Tongue (tissue), 2 donors: Measurements from ENCODE around the gene FAM210A. TPM values are rescaled to one million over a fixed set of nuclear protein-coding genes. Genes with fewer than 3 reads are reported as not detected.
"Not testable (repeated sequence)": the region's sequence is repeated elsewhere in the genome, so short reads cannot be mapped to it uniquely, and the experiment has no call there.

Experiments used
- DNase-seq: peaks from one replicate; pipeline ENCODE4 v3.0.0-alpha.2; 2015
- total RNA-seq: library from RNA; depleted of rRNA; stranded (reverse); fragments of >200 nt; gene quantifications from one replicate; pipeline ENCODE4 v1.2.3, GENCODE V29; 2014

The FAM210A gene
- total RNA-seq, 1 donor from 2014 or later: 59.6 TPM

DNA sequence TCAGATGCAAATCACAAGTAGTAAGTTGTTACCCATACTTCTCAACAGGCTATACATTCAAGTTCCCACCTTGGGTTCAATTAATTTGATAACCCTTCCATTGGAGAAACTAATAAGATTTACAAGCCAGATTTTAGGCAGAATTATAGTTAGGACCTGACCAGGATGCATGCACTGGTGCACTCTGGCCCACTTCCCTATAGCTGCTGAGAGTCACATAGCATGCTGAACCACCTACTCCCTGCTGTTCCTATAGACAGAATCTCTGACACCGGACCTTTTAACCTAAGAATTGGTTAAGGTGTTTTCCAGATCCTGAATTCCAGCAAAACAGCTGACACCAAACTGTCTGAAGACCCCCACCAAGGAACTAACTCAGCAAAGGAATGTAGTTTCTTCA is 26.2 kb downstream of the FAM210A start:
- no peak for DNase-seq

GRCh38 chr18:13696961-13697360 is 29.4 kb downstream of the FAM210A start:
- DNase-seq: no peak

DNA sequence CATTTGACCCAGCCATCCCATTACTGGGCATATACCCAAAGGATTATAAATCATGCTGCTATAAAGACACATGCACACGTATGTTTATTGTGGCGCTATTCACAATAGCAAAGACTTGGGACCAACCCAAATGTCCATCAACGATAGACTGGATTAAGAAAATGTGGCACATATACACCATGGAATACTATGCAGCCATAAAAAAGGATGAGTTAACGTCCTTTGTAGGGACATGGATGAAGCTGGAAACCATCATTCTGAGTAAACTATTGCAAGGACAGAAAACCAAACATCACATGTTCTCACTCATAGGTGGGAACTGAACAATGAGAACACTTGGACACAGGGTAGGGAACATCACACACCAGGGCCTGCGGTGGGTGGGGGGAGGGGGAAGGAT is 31.0 kb downstream of the FAM210A start:
- not testable (repeated sequence) for DNase-seq

GRCh38 chr18:13690060-13690459 is 36.3 kb downstream of the FAM210A start:
- DNase-seq: not testable (repeated sequence)

- no peak for DNase-seq
Measured at GRCh38 chr18:13688191-13689136, 37.9 kb downstream of the FAM210A start.

DNA sequence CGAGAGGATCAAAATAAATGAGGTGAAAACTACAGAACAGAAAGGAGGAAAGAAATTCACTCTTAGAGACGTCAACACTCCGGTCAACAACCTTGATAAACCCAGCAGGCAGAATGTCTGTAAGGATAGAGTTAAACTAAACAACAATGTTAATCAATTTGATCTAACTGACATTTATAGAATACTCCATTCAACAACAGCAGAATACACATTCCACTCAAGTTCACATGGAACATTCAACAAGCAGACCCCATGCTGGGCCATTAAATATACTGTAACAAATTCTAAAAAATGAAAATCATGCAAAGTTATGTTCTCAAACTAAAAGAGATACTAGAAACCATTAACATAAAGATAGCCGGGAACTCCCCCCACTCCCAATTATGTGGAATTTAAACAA is 41.8 kb downstream of the FAM210A start:
- DNase-seq: no peak

DNA sequence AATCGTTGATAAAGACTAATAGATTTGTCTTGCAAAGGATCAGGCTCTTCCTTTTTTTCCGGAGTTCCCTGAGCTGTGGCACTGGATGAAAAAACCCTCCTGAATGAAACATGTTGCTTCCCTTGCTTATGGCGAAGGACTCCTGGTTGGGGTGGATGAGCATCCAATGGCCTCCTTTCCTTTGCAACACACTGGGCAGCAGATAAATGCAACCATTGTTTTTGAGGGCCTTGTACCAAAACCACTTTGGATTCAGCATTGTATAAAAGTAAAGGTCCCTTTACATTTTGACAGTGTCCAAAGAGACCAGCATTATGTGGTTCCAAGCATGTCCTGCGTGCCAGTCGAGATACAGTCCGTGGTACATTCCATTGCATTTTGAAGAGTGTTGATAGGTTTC is 44.7 kb downstream of the FAM210A start:
- DNase-seq: no peak

GRCh38 chr18:13680612-13681011 is 45.7 kb downstream of the FAM210A start:
- DNase-seq: peak; percentile 34

DNA sequence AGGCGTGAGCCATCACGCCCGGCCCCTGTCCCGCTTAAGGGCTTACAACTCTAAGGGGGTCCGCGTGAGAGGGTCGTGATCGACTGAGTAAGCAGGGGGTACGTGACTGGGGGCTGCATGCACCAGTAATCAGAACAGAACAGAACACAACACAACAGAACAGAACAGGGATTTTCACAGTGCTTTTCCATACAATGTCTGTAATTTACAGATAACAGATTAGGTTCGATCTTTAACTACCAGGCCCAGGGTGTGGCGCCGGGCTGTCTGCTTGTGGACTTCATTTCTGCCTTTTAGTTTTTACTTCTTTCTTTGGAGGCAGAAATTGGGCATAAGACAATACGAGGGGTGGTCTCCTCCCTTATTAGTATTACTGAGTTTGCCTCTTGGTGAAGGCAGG is 49.0 kb downstream of the FAM210A start:
- not testable (repeated sequence) for DNase-seq

- DNase-seq: no peak
Measured at GRCh38 chr18:13676471-13676870, 49.9 kb downstream of the FAM210A start.

DNA sequence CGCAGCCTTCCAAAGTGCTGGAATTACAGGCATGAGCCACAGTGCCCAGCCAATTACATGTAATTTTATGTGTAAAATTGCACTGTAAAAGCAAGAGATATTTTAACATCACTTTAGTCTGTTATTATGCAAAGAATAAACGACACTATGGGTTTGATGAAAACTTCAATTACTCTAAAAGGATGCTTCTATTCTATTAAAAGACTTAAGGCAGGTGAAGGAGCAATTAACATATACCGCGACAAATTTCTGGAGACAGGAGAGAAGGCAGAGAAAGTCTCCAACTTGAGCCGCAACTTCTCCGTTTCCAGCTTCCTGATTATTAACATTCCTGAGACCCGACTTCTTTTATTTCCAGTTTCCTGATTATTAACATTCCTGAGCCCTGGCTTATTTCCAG is 53.7 kb downstream of the FAM210A start:
- no peak for DNase-seq

DNA sequence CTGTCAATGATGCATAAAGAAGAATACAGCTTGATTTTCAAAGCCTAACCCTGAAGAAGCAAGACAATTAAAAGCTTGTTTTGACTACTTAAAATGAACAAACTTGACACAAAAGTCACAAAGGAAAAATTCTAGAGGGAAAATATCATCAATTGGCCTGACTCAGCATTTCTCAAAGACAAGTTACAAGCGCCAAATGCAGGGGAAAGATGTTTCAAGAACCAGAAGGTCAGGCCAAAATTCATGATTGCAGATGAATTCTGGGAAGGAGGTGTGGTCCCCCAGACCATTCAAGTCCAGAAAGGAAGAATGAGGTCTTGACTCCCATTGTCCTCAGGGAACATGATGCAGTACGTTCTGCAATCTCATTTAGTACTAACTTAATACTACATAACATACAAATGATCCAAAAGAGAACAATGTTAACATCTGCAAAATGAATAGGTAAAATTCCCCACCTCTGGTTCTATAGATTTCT is 64.5 kb downstream of the FAM210A start:
- no peak for DNase-seq

- peak; percentile 40 for DNase-seq
Measured at GRCh38 chr18:13661051-13661778, 65.1 kb downstream of the FAM210A start.

- peak; percentile 88 for DNase-seq
Measured at GRCh38 chr18:13660510-13660909, 65.8 kb downstream of the FAM210A start.

DNA sequence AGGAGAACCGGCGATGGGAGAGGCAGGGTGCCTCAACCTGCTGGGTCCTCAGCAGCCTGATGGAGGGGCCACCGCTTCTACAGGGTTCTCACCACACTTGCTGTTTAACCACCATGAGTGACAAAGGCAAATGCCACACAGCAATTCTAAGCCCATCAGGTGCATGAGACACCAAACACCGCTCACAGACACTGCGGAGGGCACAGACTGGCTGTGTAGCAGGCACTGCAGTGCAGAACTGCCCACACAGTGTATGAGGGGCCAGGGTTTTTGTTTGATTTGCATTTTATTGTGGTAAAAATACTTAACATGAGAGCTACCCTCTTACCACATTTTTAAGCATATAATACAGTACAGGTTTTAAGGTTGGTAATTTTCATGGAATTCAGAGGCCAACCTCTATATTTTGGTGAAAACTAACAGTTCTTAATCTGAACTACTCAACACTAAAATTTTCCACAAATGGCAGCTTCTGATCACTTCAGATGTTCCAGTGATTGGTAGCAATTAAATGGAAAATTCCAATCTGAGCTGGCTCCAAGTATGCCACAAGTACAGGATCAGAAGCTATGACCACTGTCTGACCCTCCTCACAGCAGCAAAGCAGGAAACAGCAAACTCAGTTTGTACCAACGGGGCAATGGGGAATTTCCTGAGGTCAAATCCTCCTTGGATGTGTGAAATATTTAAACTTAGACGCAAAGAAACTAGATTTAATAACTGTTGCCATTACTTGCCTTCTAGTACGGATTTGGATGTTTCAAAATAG is 67.7 kb downstream of the FAM210A start:
- DNase-seq: peak; percentile 61

GRCh38 chr18:13657974-13658373 is 68.4 kb downstream of the FAM210A start:
- no peak for DNase-seq

- peak; percentile 63 for DNase-seq
Measured at GRCh38 chr18:13653746-13654433, 72.5 kb downstream of the FAM210A start.

DNA sequence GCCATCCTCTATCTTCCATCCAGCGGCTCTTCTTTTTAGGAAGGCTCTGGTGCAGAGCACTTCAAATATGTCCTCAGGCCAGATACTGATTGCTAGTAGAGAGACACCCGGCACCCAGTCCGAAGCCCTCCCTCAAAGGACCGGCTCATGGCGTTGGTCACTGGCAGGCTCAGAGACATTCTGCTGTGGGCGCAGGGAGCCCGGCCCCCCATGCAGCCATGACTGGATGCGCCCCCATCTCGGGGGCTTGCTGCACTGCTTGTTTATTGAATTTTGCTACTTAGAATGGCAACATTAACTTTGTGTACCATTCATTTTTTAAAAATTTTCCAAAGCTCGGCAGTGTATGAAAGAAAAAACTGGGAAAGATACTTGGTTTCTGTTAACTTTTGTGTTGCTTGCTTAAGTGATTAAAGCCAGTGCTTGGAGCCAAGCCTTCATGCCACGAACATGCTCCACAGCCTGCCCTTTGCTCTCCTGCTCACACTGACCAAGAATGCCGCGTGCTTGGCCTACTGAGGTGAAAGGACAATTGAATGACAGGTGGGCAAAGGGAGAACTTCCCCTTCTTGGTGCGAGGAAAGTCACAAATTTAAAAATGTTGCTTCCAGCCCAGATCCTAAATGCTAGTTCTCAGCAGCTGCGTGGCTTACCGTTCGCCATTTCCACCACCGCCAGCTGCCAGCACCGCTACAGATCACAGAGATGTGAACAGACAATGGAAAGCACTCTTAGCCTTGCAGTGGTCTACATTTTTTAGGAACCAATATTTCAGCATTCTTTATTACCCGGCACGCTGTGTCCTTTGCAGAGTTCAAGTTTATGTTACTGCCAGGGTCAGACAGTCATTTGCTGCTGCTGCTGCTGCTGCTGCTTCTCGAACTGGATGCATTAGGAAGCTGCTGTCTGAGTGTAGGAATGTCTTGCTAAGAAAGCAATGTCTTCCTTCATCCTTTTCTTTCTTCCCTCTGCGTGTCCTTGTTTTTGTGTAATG is 76.7 kb downstream of the FAM210A start:
- no peak for DNase-seq

- no peak for DNase-seq
Measured at GRCh38 chr18:13647761-13648160, 78.6 kb downstream of the FAM210A start.

- no peak for DNase-seq
Measured at GRCh38 chr18:13646633-13647032, 79.7 kb downstream of the FAM210A start.

DNA sequence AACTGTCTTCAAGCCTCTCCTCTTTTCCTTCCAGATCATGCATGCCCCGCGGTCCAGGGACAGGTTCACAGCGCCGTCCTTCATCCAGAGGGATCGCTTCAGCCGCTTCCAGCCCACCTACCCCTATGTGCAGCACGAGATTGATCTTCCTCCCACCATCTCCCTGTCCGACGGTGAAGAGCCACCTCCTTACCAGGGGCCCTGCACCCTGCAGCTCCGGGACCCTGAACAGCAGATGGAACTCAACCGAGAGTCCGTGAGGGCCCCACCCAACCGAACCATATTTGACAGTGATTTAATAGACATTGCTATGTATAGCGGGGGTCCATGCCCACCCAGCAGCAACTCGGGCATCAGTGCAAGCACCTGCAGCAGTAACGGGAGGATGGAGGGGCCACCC is 81.3 kb downstream of the FAM210A start:
- DNase-seq: no peak
